T-helper 9 cell (primary cell): ENCODE results near the gene NHLH1.
A peak's percentile ranks its signal among the peaks of the same experiment; 100 is the strongest.
"Not testable (repeated sequence)": the region's sequence is repeated elsewhere in the genome, so short reads cannot be mapped to it uniquely, and the experiment has no call there.

ENCODE experiments used
- DNase-seq: peaks from one replicate; pipeline ENCODE4 v3.0.0-alpha.2; 2020

The NHLH1 gene

GRCh38 chr1:160388406-160388805 is 21.5 kb downstream of the NHLH1 start:
- DNase-seq = not testable (repeated sequence)

DNA sequence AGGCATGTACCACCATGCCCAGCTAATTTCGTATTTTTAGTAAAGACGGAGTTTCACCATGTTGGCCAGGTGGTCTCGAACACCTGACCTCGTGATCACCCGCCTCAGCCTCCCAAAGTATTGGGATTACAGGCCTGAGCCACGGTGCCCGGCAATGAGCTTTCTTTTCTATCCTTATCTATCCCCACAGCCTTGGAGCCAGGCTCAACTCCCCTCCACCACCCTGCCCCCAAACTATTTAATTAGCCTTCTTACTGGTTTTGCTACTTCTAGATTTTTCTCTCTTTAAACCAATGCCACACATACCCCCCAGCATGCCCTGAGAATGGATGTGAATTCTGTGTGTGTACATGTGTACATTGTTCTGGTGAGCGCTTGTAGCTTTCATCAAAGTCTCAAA is 27.8 kb downstream of the NHLH1 start:
- no peak for DNase-seq

GRCh38 chr1:160397651-160398050 is 30.8 kb downstream of the NHLH1 start:
- DNase-seq = no peak

- no peak for DNase-seq
Measured at GRCh38 chr1:160398823-160399222, 32.0 kb downstream of the NHLH1 start.

GRCh38 chr1:160399544-160400222 is 32.8 kb downstream of the NHLH1 start:
- no peak for DNase-seq

DNA sequence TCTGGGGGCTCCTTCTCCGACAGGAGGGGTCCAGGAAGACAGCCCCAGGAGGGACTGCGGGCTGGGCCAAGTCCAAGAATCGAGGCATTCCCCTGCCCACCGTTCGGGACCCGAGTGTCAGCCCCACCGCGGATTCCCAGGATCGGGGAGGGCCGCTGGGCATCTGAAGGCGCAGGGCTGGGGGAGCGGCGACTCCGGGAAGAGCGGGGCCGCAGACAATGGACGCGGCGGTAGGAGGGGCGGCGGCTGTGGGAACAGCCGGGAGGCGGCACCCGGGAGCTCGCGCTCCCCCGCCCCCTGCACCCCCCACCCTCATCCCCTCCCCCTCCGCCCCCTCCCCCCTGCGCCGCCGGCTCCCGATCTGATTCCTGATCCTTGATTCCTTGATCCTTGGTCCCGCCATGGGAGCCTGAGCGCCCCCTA is 33.4 kb downstream of the NHLH1 start, which contains the start of gene VANGL2:
VANGL2 (plus strand) TSS at position 342 of the 423 bp plus-strand sequence. CDS start 15,274 bp downstream, outside the sequence.
- DNase-seq = peak; percentile 27

GRCh38 chr1:160400646-160401486 is 34.0 kb downstream of the NHLH1 start:
- DNase-seq = no peak

GRCh38 chr1:160401487-160401805 is 34.6 kb downstream of the NHLH1 start:
- no peak for DNase-seq

- no peak for DNase-seq
Measured at GRCh38 chr1:160402001-160402795, 35.3 kb downstream of the NHLH1 start.

- DNase-seq = no peak
Measured at GRCh38 chr1:160403244-160403643, 36.4 kb downstream of the NHLH1 start.

- DNase-seq = no peak
Measured at GRCh38 chr1:160404094-160404493, 37.2 kb downstream of the NHLH1 start.

DNA sequence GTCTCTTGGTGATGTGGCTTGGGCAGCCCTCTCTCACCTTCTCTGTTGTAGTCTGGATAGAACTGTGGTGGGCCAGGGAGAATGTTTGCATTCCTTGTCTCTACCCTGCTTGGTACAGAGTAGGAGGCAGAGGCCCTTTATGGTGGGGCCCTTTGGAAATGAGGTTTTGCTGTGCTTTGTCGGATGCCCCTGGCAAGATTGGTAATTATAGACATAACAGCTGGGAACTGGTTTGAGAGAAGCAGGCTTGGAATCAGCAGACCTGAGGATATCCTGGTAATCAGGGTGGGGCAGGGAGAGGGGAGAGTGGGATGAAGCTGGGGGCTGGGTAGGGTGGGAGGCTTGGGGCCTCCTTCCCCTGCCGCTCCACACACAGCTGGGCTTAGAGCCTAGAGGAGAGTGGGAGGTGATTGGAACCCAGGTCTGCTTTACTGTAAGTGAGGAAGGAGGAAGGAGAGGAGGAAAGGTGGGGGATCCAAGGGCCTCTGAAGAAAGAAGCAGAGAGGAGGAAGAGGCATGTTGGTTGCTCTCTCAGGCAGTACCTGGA is 38.5 kb downstream of the NHLH1 start:
- no peak for DNase-seq

DNA sequence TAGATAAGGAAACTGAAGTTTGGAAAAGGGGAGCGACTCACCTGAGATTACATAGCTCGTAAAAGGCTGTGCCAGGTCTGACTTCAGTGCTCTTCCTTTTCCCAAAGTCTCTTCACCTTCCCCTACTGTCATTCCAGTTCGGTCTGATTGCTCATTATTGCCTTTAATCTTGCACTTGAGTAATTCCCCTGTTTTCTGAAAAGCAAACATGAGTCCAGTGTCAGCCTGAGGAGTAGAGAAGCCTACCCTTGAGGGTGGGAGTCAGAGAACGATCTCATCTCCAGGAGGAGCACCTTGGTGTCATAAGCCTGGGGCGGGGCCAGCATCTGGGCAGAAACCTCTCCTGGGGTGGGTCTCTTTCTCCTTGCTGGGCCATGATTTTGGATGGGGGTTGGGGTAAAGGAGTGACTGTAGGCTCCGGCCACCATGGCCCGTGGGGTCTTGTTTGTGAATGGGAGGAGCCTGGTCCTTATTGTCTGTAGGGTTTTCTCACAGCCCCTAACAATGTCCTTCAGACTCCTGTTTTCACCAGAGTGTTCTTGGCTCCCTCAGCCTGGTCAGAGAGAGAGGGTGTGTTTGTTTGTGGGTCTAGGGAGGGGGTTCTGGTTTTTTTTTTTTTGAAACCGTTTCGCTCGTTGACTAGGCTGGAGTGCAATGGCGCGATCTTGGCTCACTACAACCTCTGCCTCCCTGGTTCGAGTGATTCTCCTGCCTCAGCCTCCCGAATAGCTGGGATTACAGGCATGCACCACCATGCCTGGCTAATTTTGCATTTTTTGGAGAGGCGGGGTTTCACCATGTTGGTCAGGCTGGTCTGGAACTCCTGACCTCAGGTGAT is 39.5 kb downstream of the NHLH1 start:
- DNase-seq = no peak

DNA sequence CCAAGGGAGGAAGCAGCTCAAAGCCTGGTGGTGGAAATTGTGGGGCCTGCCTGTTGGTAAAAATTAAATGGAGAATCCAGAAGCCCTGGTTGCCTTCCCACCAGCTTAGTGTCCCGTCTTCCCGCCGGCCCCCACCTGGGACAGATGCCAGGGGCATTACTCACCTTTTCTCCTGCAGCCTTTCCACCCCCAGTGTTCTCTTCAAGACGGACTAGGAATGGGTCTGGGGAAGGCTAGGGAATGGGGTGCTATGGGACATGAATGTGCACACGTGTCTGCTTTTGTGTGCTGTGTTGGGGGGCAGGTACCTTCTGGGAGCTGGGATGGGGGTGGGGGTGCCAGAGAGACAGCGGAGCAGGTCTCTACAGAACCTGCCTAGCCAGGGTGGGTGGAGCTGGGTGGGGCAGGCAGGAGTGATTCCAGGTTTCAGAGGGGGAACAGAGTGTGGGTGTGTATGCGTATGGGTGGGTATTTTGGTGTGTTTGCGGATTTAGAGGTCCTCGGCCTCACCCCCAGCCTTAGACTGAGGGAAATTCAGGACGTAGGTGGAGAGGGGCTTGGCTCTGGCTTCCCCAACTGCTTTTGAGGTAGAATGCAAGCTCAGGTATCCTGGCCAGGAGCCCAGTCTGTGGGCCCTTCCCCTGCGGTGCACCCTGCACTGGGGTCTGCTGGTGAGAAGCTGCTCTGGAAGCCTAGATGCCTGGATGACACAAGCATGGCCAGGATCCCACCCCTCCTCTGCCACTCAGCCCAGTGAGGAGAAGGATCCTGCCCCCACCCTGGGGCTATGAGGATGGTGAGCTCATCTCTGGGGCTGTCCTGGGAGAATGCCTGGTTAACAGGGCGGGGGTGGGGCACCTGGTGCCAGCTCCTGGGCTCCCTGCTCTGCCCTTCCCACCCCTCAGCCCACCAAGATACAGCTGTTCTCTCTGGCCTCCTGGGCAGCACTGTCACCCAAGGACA is 41.2 kb downstream of the NHLH1 start:
- no peak for DNase-seq

DNA sequence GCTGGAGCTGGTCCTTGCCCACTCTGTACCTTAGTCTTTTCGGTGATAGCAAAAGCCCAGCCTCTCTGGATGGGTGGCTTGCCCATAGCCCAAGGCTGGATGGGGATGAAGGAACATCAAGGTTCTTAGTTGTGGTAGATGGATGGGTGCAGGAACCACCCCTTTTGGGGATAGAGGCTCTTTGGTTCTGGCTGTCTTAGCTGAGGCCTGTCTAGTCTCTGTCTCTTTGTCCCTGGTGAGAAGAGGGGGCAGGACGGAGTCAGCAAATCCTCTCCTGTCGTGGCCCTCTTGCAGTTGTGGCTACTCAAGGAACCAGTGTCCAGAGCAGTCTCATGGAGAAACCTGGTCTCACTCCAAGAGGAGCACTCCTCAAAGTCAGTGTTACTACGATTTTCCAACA is 42.0 kb downstream of the NHLH1 start:
- no peak for DNase-seq

DNA sequence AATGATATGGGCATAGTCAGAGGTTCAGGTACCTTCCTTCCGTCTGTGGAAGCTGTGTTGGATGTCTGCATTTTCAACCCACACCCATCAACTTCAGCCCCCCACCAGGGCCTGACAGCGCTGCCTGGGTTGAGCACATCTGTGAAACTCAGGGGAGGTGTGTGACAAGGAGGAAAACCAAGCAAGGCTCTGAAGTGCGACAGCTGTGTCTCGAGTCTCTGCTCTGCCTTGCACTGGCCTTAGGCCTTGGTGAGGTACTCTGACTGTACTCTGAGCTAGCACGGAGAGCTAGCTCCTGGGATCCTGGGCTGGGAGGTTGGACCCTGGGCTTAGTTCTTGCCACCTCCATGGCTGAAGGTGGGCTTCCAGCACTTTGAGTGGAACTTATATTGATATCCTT is 42.6 kb downstream of the NHLH1 start:
- DNase-seq = no peak

- DNase-seq = no peak
Measured at GRCh38 chr1:160410406-160411005, 43.6 kb downstream of the NHLH1 start.

DNA sequence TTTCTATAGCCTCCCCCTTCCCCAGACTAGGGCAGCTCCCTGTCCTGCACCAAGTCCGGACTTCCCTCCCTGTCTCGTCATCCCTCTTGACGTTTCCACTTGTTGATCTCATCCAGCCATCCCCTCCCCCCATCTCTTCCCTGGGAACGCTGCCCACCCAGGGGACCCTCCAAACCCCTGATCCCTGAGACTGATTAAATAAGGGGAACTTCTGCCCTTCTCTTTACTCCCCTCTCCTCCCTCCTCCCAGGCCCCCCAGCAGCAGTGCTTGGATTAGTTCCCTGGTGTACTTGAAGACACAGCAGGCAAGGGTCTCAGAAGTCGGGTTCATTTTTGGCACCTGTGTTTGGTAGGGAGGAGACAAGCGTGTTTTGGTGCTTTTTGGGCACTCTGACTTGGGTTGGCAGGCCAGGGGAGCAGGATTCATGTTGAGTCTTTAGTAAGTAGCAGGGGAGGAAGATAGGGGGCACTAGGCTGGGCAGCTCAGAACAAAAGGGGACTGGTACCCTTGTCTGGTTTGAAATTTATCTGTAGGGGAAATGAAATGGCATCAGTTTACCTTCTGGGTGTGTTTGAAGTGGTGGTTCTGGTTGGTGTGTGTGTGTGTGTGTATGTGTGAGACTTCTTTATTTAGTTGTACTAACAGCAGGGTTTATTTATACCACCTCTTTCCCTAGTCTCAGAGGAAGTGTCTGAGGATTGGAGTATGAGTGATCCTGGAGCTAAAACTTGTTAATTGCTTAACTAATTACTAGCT is 44.6 kb downstream of the NHLH1 start:
- no peak for DNase-seq

DNA sequence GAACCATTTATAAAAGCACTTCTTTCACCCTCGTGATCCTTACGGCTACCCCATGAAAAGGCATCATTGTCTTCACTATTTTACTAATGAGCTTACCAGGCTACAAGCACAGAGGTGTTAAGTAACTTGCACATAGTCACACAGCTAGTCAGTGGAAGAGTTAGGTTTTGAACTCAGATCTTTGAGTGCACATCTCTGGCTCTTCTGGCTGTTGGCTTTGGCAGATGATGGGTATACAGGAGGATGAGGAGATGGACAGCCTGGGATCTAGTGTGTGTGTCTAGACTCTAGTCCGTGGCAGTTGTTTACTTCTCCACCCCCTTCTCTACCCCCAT is 45.1 kb downstream of the NHLH1 start:
- no peak for DNase-seq

DNA sequence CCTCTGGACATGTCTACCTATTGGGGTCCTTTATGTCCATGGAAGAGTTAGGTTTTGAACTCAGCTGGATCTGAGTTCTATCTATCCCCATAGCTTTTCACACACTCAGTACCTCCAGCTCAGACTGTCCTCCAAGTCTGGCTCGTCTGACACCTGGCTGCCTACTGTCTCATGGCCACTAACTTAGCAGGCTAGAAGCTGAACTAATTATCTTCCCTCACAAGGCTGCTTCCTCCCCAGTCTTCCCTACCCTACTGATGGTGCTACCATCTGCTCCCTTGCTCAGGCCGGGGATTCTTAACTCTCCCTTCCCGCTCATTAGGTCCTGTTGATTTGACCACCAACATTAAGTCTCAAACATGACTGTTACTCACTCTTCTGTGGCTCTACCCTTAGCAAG is 46.8 kb downstream of the NHLH1 start:
- no peak for DNase-seq
